HepG2 (cell line): ENCODE data around the gene DNAJB11. TPM values are rescaled to one million over a fixed set of nuclear protein-coding genes. Genes with fewer than 3 reads are reported as not detected.

Source experiments
- BRF2 ChIP-seq: sonication (generic); formaldehyde crosslinking; IDR thresholded peaks from 2 replicates; pipeline ENCODE4 v1.8.1; 2022; ENCODE audit warnings: mild to moderate bottlenecking, missing genetic modification reagents
- E2F2 ChIP-seq: sonication (generic); formaldehyde crosslinking; IDR thresholded peaks from 2 replicates; pipeline ENCODE4 v1.4.0; 2020; ENCODE audit warnings: missing genetic modification reagents, borderline replicate concordance
- GTF3A ChIP-seq: sonication (generic); formaldehyde crosslinking; conservative IDR thresholded peaks from 2 replicates; pipeline ENCODE4 v1.4.0; 2020; ENCODE audit warnings: mild to moderate bottlenecking, missing genetic modification reagents
- HOXA9 ChIP-seq: sonication (generic); formaldehyde crosslinking; IDR thresholded peaks from 2 replicates; pipeline ENCODE4 v1.8.1; 2022; ENCODE audit warnings: missing genetic modification reagents, mild to moderate bottlenecking, moderate library complexity, borderline replicate concordance
- JUND ChIP-seq: sonication (generic); formaldehyde crosslinking; IDR thresholded peaks from 2 replicates; pipeline ENCODE4 v1.8.0; 2022; ENCODE audit warnings: mild to moderate bottlenecking, missing genetic modification reagents
- KLF12 ChIP-seq: sonication (generic); formaldehyde crosslinking; IDR thresholded peaks from 2 replicates; pipeline ENCODE4 v1.4.0; 2020; ENCODE audit warnings: missing genetic modification reagents, borderline replicate concordance
- RXRB ChIP-seq: IDR thresholded peaks from 2 replicates; pipeline ENCODE4 v1.6.1; 2016; ENCODE audit warnings: borderline replicate concordance, missing genetic modification reagents, missing compliant biosample characterization
- SKIL ChIP-seq: sonication (generic); formaldehyde crosslinking; IDR thresholded peaks from 2 replicates; pipeline ENCODE4 v1.8.0; 2022; ENCODE audit warnings: missing genetic modification reagents, mild to moderate bottlenecking, moderate library complexity, borderline replicate concordance
- SOX13 ChIP-seq, 3 experiments: fragments of 450-650 bp in 1 of 3; sonication (generic) in 1 of 3; formaldehyde crosslinking in 1 of 3; IDR thresholded peaks in 2 of 3; conservative IDR thresholded peaks in 1 of 3; 2 replicates each; pipeline versions ENCODE4 v1.5.0 to v1.6.1; 2016 to 2020; ENCODE audit warnings: antibody characterized with exemption in 1 of 3, mild to moderate bottlenecking in 1 of 3, missing compliant biosample characterization in 1 of 3, missing genetic modification reagents in 1 of 3, moderate library complexity in 1 of 3
- SOX5 ChIP-seq: IDR thresholded peaks from 2 replicates; pipeline ENCODE4 v1.6.1; 2016; ENCODE audit warnings: borderline replicate concordance
- SOX6 ChIP-seq, 2 experiments: fragments of 450-650 bp in 1 of 2; sonication (generic) in 1 of 2; formaldehyde crosslinking in 1 of 2; IDR thresholded peaks; 2 replicates each; pipeline versions ENCODE4 v1.4.0 to v1.6.1; 2017 to 2020; ENCODE audit warnings: antibody characterized with exemption in 1 of 2, mild to moderate bottlenecking in 1 of 2, missing genetic modification reagents in 1 of 2
- SPEN ChIP-seq: sonication (generic); formaldehyde crosslinking; IDR thresholded peaks from 2 replicates; pipeline ENCODE4 v1.5.1; 2020; ENCODE audit warnings: low read depth, mild to moderate bottlenecking, missing genetic modification reagents
- ZBTB43 ChIP-seq: sonication (generic); formaldehyde crosslinking; conservative IDR thresholded peaks from 2 replicates; pipeline ENCODE4 v1.4.0; 2020; ENCODE audit warnings: missing genetic modification reagents
- ZFP90 ChIP-seq: sonication (generic); formaldehyde crosslinking; IDR thresholded peaks from 2 replicates; pipeline ENCODE4 v1.8.0; 2022; ENCODE audit warnings: missing genetic modification reagents, mild to moderate bottlenecking, inconsistent platforms, borderline replicate concordance
- ZFY ChIP-seq: sonication (generic); formaldehyde crosslinking; IDR thresholded peaks from 2 replicates; pipeline ENCODE4 v1.4.0; 2020; ENCODE audit warnings: missing genetic modification reagents
- ZNF205 ChIP-seq: IDR thresholded peaks from 2 replicates; pipeline ENCODE4 v1.6.1; 2018; ENCODE audit warnings: missing biosample characterization, missing genetic modification reagents
- ZNF382 ChIP-seq: sonication (generic); formaldehyde crosslinking; IDR thresholded peaks from 2 replicates; pipeline ENCODE4 v1.5.0; 2020; ENCODE audit warnings: missing genetic modification reagents, mild to moderate bottlenecking, borderline replicate concordance
- ZNF441 ChIP-seq: sonication (generic); formaldehyde crosslinking; IDR thresholded peaks from 2 replicates; pipeline ENCODE4 v1.7.0; 2021; ENCODE audit warnings: missing genetic modification reagents, borderline replicate concordance
- ZNF766 ChIP-seq: sonication (generic); formaldehyde crosslinking; IDR thresholded peaks from 2 replicates; pipeline ENCODE4 v1.5.0; 2020; ENCODE audit warnings: missing genetic modification reagents, borderline replicate concordance
- ZNF772 ChIP-seq: sonication (generic); formaldehyde crosslinking; IDR thresholded peaks from 2 replicates; pipeline ENCODE4 v1.5.0; 2020; ENCODE audit warnings: mild to moderate bottlenecking, missing genetic modification reagents
- ZNF773 ChIP-seq: sonication (generic); formaldehyde crosslinking; IDR thresholded peaks from 2 replicates; pipeline ENCODE4 v1.4.0; 2020; ENCODE audit warnings: missing genetic modification reagents, borderline replicate concordance
- ZNF841 ChIP-seq: sonication (generic); formaldehyde crosslinking; IDR thresholded peaks from 2 replicates; pipeline ENCODE4 v1.8.1; 2023; ENCODE audit warnings: missing genetic modification reagents, borderline replicate concordance
- polyA plus RNA-seq, 8 experiments: library from polyadenylated mRNA; depleted of rRNA in 3 of 8; stranded (reverse) in 7 of 8; unstranded in 1 of 8; fragments of >200 nt; fragmentation: Illumina TruSeq in 4 of 8; extraction: Trizol in 4 of 8; gene quantifications; 2 replicates each; pipeline versions ENCODE4 v1.2.1 to v1.2.3, GENCODE V29; 2011 to 2016; ENCODE audit warnings: low read depth in 4 of 8, missing spikeins in 1 of 8, mixed read lengths in 1 of 8; ENCODE audit not compliant: insufficient read depth in 1 of 8
- total RNA-seq, 5 experiments: library from RNA; depleted of rRNA; stranded (reverse); fragments of >200 nt; fragmentation: Illumina TruSeq; extraction: Trizol; gene quantifications; 2 replicates each; pipeline ENCODE4 v1.2.3, GENCODE V29; 2016; ENCODE audit warnings: low read depth in 1 of 5

The DNAJB11 gene
- total and polyA plus RNA-seq, 2 of the 13 experiments (the other 11 are each of a cell fraction or from before 2014, with no cell fraction given), result 41.0 to 132 TPM

GRCh38 chr3:186630950-186631641 is 60.6 kb downstream of the DNAJB11 start (continued):
- TF ChIP-seq SKIL (CRISPR knock-in tag) (peak; percentile 82), ZFP90 (CRISPR knock-in tag) (peak; percentile 75; the same call in 1 of the 2 replicates), KLF12 (CRISPR knock-in tag) (peak; percentile 69; the same call in 1 of the 2 replicates), HOXA9 (no peak), BRF2 (CRISPR knock-in tag) (peak; percentile 65; the same call in 1 of the 2 replicates), ZFY (peak; percentile 27; the same call in 1 of the 2 replicates), ZNF205 (CRISPR knock-in tag) (peak; percentile 65; the same call in 1 of the 2 replicates), JUND (CRISPR knock-in tag) (peak; percentile 70; the same call in 1 of the 2 replicates), E2F2 (CRISPR knock-in tag) (no peak), SOX5 (CRISPR knock-in tag) (peak; percentile 72; the same call in 1 of the 2 replicates), SPEN (CRISPR knock-in tag) (peak; percentile 84; the same call in 1 of the 2 replicates), ZNF441 (CRISPR knock-in tag) (peak; percentile 66; the same call in 1 of the 2 replicates), ZNF841 (CRISPR knock-in tag) (no peak), RXRB (CRISPR knock-in tag) (peak; percentile 92), ZNF772 (peak; percentile 75; the same call in 1 of the 2 replicates), ZNF773 (CRISPR knock-in tag) (no peak), ZBTB43 (CRISPR knock-in tag) (0 out of 2 replicates have a peak, but pooled peaks have one; percentile 59), ZNF766 (CRISPR knock-in tag) (peak; percentile 68; the same call in 1 of the 2 replicates), SOX6 (IDR thresholded peaks at IDR 0.05) (no peak), SOX6 (CRISPR knock-in tag; IDR thresholded peaks at IDR 0.05) (peak; percentile 92), SOX13 (IDR thresholded peaks at IDR 0.05) (peak; percentile 38; the same call in 1 of the 2 replicates), SOX13 (CRISPR knock-in tag; conservative IDR thresholded peaks at IDR 0.05 in 1 of 2, IDR thresholded peaks at IDR 0.05 in 1 of 2) (peak in 1 of 2 experiments; percentile 71; a peak in 2 of 4 replicates), GTF3A (CRISPR knock-in tag) (no peak), ZNF382 (no peak)
